GM18511 (cell line): ENCODE results near the gene EID2B.

Experiments used
- ATAC-seq: cut with Tn5 transposase; IDR thresholded peaks from one replicate; pipeline ENCODE4 v1.9.1; 2021; ENCODE audit warnings: mild to moderate bottlenecking, moderate library complexity; ENCODE audit not compliant: unreplicated experiment

EID2B gene, protein sequence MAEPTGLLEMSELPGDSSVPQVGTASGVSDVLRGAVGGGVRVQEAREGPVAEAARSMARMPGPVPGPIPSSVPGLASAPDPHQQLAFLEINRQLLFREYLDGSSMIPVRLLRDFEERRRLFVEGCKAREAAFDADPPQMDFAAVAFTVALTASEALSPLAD

GRCh38 chr19:39532233-39533002 is at the start of gene EID2B:
Gene EID2B (minus strand): TSS chr19:39532852. CDS start chr19:39532802, 50 bp downstream.
- ATAC-seq = peak; percentile 90

DNA sequence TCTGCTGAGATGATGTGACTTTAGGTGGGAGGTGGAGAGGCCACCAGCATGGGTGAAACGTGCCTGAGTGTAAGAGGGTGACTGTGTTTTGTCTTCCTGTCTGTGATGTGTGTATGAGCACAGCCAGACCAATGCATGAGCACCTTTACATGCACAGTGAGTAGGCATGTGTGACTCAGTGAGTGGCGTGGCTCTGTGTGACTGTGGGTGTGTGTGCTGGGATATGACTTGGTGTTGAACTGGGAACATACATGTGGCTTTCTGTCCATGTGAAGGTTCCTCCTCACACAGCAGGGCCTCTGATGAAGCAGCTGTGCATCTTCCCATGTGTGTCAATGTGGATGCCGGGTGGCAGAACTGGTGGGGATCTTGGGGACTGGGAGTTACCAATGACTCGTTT is 49.8 kb upstream of the EID2B start:
- no peak for ATAC-seq

- ATAC-seq = no peak
Observed at GRCh38 chr19:39568604-39569003, 36.0 kb upstream of the EID2B start.

DNA sequence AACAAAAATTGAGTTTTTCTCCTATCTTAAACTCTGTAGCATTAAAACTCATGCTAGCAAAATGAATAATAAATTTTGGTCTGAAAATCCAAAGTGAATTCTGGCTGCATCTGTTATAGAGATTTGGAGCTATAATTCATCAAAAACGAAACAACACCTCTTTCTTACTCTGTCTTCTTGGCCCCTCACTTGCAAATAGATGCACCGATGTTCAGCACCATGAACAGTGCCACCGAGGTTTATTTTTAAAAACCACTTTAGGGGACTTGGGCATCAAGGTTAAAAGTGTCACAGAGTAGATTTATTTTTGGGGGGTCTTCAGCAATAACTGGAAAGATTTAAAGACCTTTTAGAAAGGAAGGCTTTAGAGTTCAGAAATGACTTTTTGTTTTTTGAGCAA is 33.4 kb upstream of the EID2B start:
- no peak for ATAC-seq

GRCh38 chr19:39563408-39563807 is 30.8 kb upstream of the EID2B start:
- ATAC-seq = no peak

DNA sequence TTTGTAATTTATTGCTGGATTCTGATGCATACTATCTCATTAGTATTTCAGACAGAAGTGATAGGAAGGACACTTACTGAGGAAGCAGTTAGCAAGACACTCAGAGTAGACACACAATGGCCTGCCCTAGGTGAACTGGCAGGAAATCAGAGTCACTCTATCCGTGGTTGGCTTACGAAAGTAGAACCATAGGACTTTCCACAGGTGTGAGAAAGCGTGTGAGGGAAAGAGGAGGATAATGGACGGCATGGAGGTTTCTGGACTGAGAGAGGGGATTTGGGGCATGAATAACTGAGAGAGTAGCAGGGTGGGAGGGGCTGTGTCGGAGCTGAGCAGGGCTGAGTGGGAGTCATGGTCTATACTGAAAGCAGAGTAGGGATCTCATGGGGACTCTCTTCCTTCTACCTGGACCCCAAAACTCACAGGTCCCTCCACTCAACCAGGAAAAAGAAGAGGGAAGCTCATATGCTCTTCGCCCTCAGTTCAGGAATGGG is 26.0 kb upstream of the EID2B start:
- ATAC-seq = no peak

DNA sequence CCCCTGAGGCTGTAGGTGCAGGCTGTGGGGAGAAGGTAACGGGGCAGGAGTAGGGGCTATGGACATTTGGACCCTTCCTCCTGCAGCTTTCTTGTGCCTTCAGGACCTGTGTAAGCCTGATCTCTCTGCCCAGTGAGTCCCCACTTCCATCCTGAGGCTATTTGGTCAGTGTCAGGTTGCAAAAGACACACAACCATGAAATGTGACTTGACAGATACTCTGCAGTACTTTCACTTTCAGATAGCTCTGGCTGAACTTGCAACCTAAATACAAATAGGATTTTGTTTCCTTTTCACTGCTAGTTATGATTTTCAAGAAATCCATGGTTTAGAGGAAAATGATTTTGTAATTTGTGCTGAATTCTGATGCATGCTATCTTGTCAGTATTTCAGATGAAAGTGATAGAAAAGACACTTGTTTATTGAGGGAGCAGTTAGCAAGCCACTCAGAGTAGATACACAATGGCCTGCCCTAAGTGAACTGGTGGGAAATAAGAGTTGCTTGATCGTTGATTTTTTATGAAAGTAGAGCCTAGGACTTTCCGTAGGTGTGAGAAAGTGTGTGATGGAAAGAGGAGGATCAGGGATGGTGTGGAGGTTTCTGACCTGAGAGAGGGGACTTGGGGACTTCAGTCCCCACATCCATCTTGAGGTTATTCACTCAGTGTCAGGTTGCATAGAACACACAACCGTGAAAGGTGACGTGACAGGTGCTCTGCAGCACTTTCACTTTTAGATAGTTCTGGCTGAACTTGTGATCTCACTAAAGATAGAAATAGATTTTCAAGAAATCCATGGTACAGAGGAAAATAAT is 25.4 kb upstream of the EID2B start:
- ATAC-seq = peak; percentile 57

GRCh38 chr19:39555883-39556282 is 23.2 kb upstream of the EID2B start:
- ATAC-seq = no peak

GRCh38 chr19:39554701-39555311 is 22.2 kb upstream of the EID2B start:
- no peak for ATAC-seq

GRCh38 chr19:39553082-39553652 is 20.5 kb upstream of the EID2B start:
- ATAC-seq = no peak

DNA sequence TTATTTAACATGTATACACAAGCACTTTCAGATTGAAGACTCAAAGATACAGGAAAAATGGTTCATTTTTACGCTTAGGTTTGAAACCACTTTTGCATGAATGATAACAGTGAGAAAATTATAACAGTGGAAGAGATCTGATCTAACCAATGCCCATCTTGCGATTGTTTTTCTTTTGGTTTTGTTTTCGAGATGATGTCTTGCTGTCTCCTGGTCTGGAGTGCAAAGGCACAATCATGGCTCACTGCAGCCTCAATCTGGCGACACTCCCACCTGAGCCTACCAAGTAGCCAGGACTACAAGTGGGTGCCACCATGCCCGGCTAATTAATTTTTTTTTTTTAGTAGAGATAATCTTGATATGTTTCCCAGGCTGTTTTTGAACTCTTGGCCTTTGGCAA is 17.5 kb upstream of the EID2B start:
- ATAC-seq = no peak

DNA sequence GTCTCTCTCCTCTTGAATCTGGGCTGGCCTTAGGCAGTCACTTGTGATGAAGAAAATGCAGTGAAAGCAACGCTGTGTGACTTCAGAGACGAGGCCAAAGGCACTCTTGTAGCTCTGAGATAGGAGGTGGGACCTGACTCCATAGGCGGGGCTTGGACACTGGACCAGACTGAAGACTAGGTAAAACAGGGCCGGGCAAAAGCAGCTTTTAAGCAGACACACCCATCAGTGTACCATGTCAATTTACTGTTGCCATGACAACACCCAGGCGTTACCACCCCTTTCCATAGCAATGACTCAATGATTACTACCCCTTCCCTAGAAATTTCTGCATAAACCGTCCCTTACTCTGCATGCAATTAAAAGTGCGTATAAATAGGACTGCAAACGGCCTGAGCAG is 13.9 kb upstream of the EID2B start:
- no peak for ATAC-seq

DNA sequence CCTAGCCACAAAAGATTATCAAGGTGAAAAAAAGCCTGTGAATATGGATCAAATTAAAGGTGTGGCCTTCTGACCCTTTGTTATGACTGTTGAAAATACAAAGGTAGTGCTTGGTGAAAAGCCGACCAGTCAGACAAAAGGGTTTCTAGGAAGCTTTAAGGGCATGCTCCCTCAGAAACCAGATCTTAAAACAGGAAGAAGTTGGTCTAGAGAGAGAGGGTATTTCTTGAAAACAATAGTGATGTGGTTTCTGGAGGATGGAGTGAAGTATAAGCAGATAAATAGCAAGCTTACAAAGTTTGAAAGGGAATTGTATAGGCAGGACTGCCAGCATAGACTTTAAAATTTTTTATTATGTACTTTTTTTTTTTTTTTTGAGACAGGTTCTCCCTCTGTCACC is 12.3 kb upstream of the EID2B start:
- ATAC-seq = no peak

DNA sequence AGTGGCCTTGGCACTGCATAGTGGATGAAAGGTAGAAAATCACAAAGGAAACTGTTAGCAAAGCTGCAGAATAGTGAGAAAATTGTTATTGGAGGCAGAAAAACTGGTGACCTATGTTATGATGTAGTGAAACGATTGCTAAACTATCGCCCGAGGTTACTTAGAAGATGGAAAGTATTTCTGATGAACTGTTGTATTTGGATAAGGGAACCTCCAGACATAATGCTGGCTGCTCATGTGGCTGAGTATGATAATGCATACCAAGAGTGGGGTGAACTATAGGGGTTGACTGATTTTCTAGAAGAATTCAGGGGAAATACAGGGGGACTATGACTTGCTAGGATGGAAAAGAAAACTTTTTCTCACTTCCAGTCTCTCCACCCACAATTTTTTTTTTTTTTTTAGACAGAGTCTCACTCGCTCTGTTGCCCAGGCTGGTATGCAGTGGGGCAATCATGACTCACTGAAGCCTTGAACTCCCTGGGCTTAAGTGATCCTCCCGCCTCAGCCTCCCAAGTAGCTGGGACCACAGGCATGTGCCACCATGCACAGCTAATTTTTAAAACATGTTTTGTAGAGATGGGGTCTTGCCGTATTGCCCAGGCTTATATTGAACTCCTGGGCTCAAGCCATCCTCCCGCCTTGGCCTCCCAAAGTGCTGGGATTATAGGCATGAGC is 11.7 kb upstream of the EID2B start:
- no peak for ATAC-seq

GRCh38 chr19:39543477-39543857 is 10.8 kb upstream of the EID2B start:
- ATAC-seq = no peak

DNA sequence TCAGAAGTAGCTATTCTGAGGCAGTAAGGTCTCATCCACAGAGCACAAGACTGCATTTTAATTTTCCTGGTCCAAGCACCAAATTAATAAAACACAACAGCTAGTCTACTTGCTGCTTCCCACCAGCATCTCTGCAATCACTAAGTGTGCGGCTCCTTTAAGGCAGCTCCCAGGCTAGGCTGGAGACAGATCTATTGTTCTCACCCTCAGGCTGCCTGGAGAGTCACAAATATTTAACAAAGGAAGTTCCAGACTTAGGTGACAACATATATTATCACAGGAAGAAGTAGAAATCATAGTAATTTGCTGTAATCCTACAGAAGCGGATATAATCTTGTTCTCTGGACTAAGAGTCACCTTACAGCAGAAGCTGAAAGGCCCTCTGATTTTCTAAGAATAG is 9.6 kb upstream of the EID2B start:
- ATAC-seq = no peak

DNA sequence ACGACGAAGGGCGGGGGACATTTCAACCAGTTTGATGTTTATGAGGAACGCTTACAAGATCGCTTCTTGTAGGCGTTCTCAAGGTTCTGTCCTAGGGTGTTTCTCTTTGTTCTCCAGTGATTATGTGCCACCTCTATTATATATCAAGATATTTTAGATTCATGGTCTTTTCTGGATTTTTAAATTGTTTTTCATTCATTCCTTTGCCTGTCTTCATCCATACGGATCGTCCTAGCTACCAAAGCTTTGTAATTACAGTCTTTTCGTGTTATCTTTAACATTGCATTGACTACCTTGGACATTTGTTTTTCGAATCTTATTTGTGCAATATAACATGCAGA is 7.7 kb upstream of the EID2B start:
- ATAC-seq = no peak

GRCh38 chr19:39539518-39540332 is 7.1 kb upstream of the EID2B start, which contains the start of gene EID2:
Gene EID2 (minus strand): TSS chr19:39540161. CDS start chr19:39540079, 82 bp downstream.
- peak; percentile 91 for ATAC-seq

DNA sequence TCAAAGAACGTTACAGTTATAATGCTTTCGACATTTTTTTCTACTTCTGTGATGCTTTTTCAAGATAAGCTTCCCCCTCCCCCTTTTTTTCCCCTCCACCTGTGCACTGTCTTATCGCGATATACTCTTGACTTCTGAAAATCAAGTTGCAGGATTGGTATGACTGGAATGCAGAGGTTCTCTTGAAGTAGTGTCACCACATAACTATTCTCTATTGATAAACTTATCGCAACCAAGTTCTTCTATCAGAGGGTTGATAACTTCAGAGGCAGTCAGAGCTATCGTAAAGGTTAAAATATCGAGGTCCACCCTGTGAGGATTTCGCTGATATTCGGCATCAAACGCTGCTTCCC is 6.5 kb upstream of the EID2B start:
- ATAC-seq = peak; percentile 10

- no peak for ATAC-seq
Observed at GRCh38 chr19:39533791-39534190, 1.1 kb upstream of the EID2B start.
